IMR-90 (cell line): ENCODE measurements around the gene IER5. TPM values are rescaled to one million over a fixed set of nuclear protein-coding genes. Genes with fewer than 3 reads are reported as not detected.

Experiments used
- ATAC-seq: fragments of 200-7000 bp; cut with Tn5 transposase; 2 replicates; pipeline ENCODE4 v1.9.1; 2020; ENCODE audit warnings: low read depth, mild to moderate bottlenecking, moderate library complexity
- BruUV-seq: library from RNA; stranded (reverse); fragments of 400-500 nt; replicated peaks from 2 replicates; lab custom pipeline; 2021; lab: Mats Ljungman, UMichigan
- CTCF ChIA-PET: fragments of 300-600 bp; formaldehyde crosslinking; extraction: SDS; loops from one replicate; lab custom pipeline; 2021; ENCODE audit warnings: antibody characterized with exemption; lab: Yijun Ruan, JAX
- POLR2A ChIA-PET: fragments of 300-600 bp; sonication (Branson Sonifier 250); formaldehyde crosslinking; loops from one replicate; lab custom pipeline; 2022; ENCODE audit warnings: antibody characterized with exemption; ENCODE audit not compliant: unreplicated experiment; lab: Charles Lee
- DNase-seq: peaks from one replicate; pipeline ENCODE4 v3.0.0; 2013
- H2AFZ ChIP-seq: replicated peaks from 2 replicates; pipeline ENCODE3; 2013; ENCODE audit warnings: low read length, mild to moderate bottlenecking; ENCODE audit not compliant: poor library complexity
- H2AK5ac ChIP-seq: 2 replicates; pipeline ENCODE4 v1.6.1; 2013; ENCODE audit warnings: low read depth, low read length, inconsistent platforms
- H2AK9ac ChIP-seq: replicated peaks from 2 replicates; pipeline ENCODE3; 2013; ENCODE audit warnings: mild to moderate bottlenecking, low read depth, low read length, moderate library complexity; ENCODE audit not compliant: poor library complexity
- H2BK120ac ChIP-seq: 2 replicates; pipeline ENCODE4 v1.6.1; 2013; ENCODE audit warnings: low read depth, low read length, inconsistent platforms
- H2BK15ac ChIP-seq: 3 replicates; pipeline ENCODE4 v1.6.1; 2013; ENCODE audit warnings: low read depth, low read length, inconsistent platforms
- H2BK20ac ChIP-seq: 2 replicates; pipeline ENCODE4 v1.6.1; 2013; ENCODE audit warnings: low read depth, mild to moderate bottlenecking, inconsistent platforms, low read length, moderate library complexity
- H2BK5ac ChIP-seq: 2 replicates; pipeline ENCODE4 v1.6.1; 2013; ENCODE audit warnings: mild to moderate bottlenecking, low read depth, low read length, inconsistent platforms; ENCODE audit not compliant: poor library complexity, severe bottlenecking
- H3K14ac ChIP-seq: replicated peaks from 2 replicates; pipeline ENCODE4 v1.6.1; 2013; ENCODE audit warnings: low read depth, low read length, inconsistent platforms
- H3K18ac ChIP-seq: 2 replicates; pipeline ENCODE4 v1.6.1; 2013; ENCODE audit warnings: low read depth, low read length, control low read depth
- H3K23ac ChIP-seq: 2 replicates; pipeline ENCODE4 v1.6.1; 2013; ENCODE audit warnings: low read depth, low read length, inconsistent platforms
- H3K27ac ChIP-seq: 2 replicates; pipeline ENCODE4 v1.5.1; 2013; ENCODE audit warnings: mild to moderate bottlenecking, control low read depth, low read length; ENCODE audit not compliant: insufficient read depth
- H3K27me3 ChIP-seq: 2 replicates; pipeline ENCODE4 v1.6.1; 2013; ENCODE audit warnings: low read length; ENCODE audit not compliant: control insufficient read depth, insufficient read depth
- H3K36me3 ChIP-seq: 2 replicates; pipeline ENCODE4 v1.6.1; 2013; ENCODE audit warnings: low read length, mixed read lengths; ENCODE audit not compliant: control insufficient read depth, insufficient read depth
- H3K4ac ChIP-seq: 2 replicates; pipeline ENCODE4 v1.6.1; 2013; ENCODE audit warnings: low read depth, low read length, inconsistent platforms
- H3K4me1 ChIP-seq: 2 replicates; pipeline ENCODE4 v1.6.1; 2013; ENCODE audit warnings: low read length, mixed read lengths; ENCODE audit not compliant: control insufficient read depth, insufficient read depth
- H3K4me2 ChIP-seq: 2 replicates; pipeline ENCODE4 v1.6.1; 2013; ENCODE audit warnings: low read depth, mild to moderate bottlenecking, control low read depth, low read length, moderate library complexity
- H3K4me3 ChIP-seq: 2 replicates; pipeline ENCODE4 v1.5.1; 2013; ENCODE audit warnings: low read depth, mild to moderate bottlenecking, control low read depth, low read length, moderate library complexity; ENCODE audit not compliant: insufficient read depth
- H3K56ac ChIP-seq: 2 replicates; pipeline ENCODE4 v1.6.1; 2013; ENCODE audit warnings: low read length, inconsistent platforms; ENCODE audit not compliant: insufficient read depth; ENCODE audit errors: extremely low read depth
- H3K79me1 ChIP-seq, 2 experiments: 2 replicates each; pipeline ENCODE4 v1.6.1; 2013; ENCODE audit warnings: low read length in 2 of 2, inconsistent platforms in 1 of 2, low read depth in 1 of 2
- H3K9ac ChIP-seq: 2 replicates; pipeline ENCODE4 v1.6.1; 2013; ENCODE audit warnings: low read depth, low read length, control low read depth
- H3K9me1 ChIP-seq: 2 replicates; pipeline ENCODE4 v1.6.1; 2013; ENCODE audit warnings: low read length, inconsistent platforms; ENCODE audit not compliant: insufficient read depth
- H3K9me3 ChIP-seq: 2 replicates; pipeline ENCODE4 v1.6.1; 2013; ENCODE audit warnings: low read length; ENCODE audit not compliant: control insufficient read depth, insufficient read depth
- H4K20me1 ChIP-seq: 2 replicates; pipeline ENCODE4 v1.6.1; 2013; ENCODE audit warnings: low read length, inconsistent platforms; ENCODE audit not compliant: insufficient read depth
- H4K5ac ChIP-seq: 2 replicates; pipeline ENCODE4 v1.6.1; 2013; ENCODE audit warnings: mild to moderate bottlenecking, low read depth, low read length, control low read depth
- H4K8ac ChIP-seq, 2 experiments: 2 replicates each; pipeline ENCODE4 v1.6.1; 2013; ENCODE audit warnings: low read depth in 2 of 2, low read length in 2 of 2, control low read depth in 1 of 2, inconsistent platforms in 1 of 2
- H4K91ac ChIP-seq: 2 replicates; pipeline ENCODE4 v1.6.1; 2013; ENCODE audit warnings: low read depth, low read length, inconsistent platforms; ENCODE audit not compliant: insufficient read depth
- FOS ChIP-seq: fragments of 150-350 bp; IDR thresholded peaks from 2 replicates; pipeline ENCODE4 v1.6.1; 2016; ENCODE audit warnings: low read depth, low read length
- MAZ ChIP-seq: IDR thresholded peaks from 2 replicates; pipeline ENCODE4 v1.6.1; 2012; ENCODE audit warnings: low read depth, mild to moderate bottlenecking, low read length, improper control_type of control experiment, moderate library complexity, borderline replicate concordance
- NFE2L2 ChIP-seq: fragments of 150-350 bp; IDR thresholded peaks from 2 replicates; pipeline ENCODE4 v1.6.1; 2016; ENCODE audit warnings: low read depth, mild to moderate bottlenecking, low read length
- WGBS, 2 experiments: methylation state at CpG; one replicate each; pipeline versions ENCODE4 v1.1.5 to v1.1.7; 2013; ENCODE audit warnings: missing lambda C conversion rate in 2 of 2; ENCODE audit not compliant: insufficient read length in 1 of 2; ENCODE audit errors: extremely low coverage in 2 of 2; 5-methylcytosine and 5-hydroxymethylcytosine counted together
- dilution Hi-C: fragments of 300-500 bp; cut with HindIII; formaldehyde crosslinking; loops from one replicate; pipeline ENCODE4 v1.14.3; 2018; ENCODE audit warnings: low sequenced_read_pairs; ENCODE audit not compliant: unreplicated experiment
- in situ Hi-C: fragments of 300-500 bp; cut with MboI; formaldehyde crosslinking; loops from 3 replicates; pipeline ENCODE4 v1.14.3; 2019; ENCODE audit warnings: low sequenced_read_pairs, inconsistent platforms, mixed read lengths
- intact Hi-C: fragments of 100-400 bp; cut with micrococcal nuclease; formaldehyde crosslinking; loops from 2 replicates; pipeline ENCODE4 v1.10.0; 2022
- polyA plus RNA-seq, 3 experiments: library from polyadenylated mRNA; depleted of rRNA; stranded (reverse); fragments of >200 nt; gene quantifications; 2 replicates each; pipeline ENCODE4 v1.2.3, GENCODE V29; 2012; ENCODE audit warnings: low replicate concordance in 1 of 3
- total RNA-seq: library from RNA; depleted of rRNA; stranded (reverse); fragments of >200 nt; gene quantifications from 2 replicates; pipeline ENCODE4 v1.2.3, GENCODE V29; 2012
- TF ChIP-seq, protein P1 (sequence below): fragments of 150-350 bp; IDR thresholded peaks from 2 replicates; pipeline ENCODE4 v1.6.1; 2016; ENCODE audit warnings: low read depth, mild to moderate bottlenecking, low read length, moderate library complexity, borderline replicate concordance

The IER5 gene
- total and polyA plus RNA-seq, 2 of the 4 experiments (the other 2 are of a cell fraction), result 15.8 to 27.1 TPM

GRCh38 chr1:181126289-181126688 lies 37.8 kb downstream of the IER5 start:
- H4K91ac ChIP-seq, result no peak overlapping the region
- H2AK9ac ChIP-seq, result no peak overlapping the region
- no peaks in the 10 kb centered on the region for H4K20me1 ChIP-seq
- H3K27ac ChIP-seq, result no peak overlapping the region
- BruUV-seq, result no TSS peak
- H2BK20ac ChIP-seq, result no peak overlapping the region
- no peaks in the 10 kb centered on the region for H3K27me3 ChIP-seq
- peak overlapping the region; percentile 57; the same call in 1 of the 3 replicates for H2BK15ac ChIP-seq
- 57% methylated on average over 3 of the region's 4 CpGs; no CpG with 5 or more reads in 1 of the 2 experiments for WGBS, 2 experiments
- H3K4me2 ChIP-seq, result no peak overlapping the region
- H2AK5ac ChIP-seq, result no peak overlapping the region
- H3K18ac ChIP-seq, result no peak overlapping the region
- no peaks in the 10 kb centered on the region; a peak in 1 of 4 replicates for H3K79me1 ChIP-seq
- dilution Hi-C loops, result no loop called here
- no peak overlapping the region for H3K23ac ChIP-seq
- no peaks in the 10 kb centered on the region for H3K9me3 ChIP-seq
- no peak overlapping the region for H4K8ac ChIP-seq
- H3K36me3 ChIP-seq, result no peaks in the 10 kb centered on the region
- DNase-seq (no peak), ATAC-seq (no peak)
- in situ Hi-C loops, result no loop called here
- H3K4ac ChIP-seq, result 0 out of 2 replicates have a peak overlapping the region, but pooled peaks have one; percentile 33
- no peak overlapping the region for H2BK5ac ChIP-seq
- no peak for TF ChIP-seq NFE2L2
- TF ChIP-seq MAZ, result no peak
- TF ChIP-seq, protein P1, sequence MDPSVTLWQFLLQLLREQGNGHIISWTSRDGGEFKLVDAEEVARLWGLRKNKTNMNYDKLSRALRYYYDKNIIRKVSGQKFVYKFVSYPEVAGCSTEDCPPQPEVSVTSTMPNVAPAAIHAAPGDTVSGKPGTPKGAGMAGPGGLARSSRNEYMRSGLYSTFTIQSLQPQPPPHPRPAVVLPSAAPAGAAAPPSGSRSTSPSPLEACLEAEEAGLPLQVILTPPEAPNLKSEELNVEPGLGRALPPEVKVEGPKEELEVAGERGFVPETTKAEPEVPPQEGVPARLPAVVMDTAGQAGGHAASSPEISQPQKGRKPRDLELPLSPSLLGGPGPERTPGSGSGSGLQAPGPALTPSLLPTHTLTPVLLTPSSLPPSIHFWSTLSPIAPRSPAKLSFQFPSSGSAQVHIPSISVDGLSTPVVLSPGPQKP, result no peak
- TF ChIP-seq FOS, result no peak
- no peak overlapping the region for H3K14ac ChIP-seq
- H3K4me3 ChIP-seq, result no peak overlapping the region
- intact Hi-C loops, result no loop called here
- peaks cover 12% of the 10 kb centered on the region; the same call in 1 of the 2 replicates for H3K4me1 ChIP-seq
- H4K5ac ChIP-seq, result no peak overlapping the region
- H3K56ac ChIP-seq, result no peak overlapping the region
- CTCF ChIA-PET, result no interaction called here
- no peak overlapping the region for H2BK120ac ChIP-seq
- H2AFZ ChIP-seq, result no peak overlapping the region
- POLR2A ChIA-PET, result no interaction called here
- H3K9me1 ChIP-seq, result no peaks in the 10 kb centered on the region; the same call in 1 of the 2 replicates
- no peak overlapping the region for H3K9ac ChIP-seq
